C4-2B (cell line): ENCODE measurements around the gene CCNI2.
"Not testable (repeated sequence)": the region's sequence is repeated elsewhere in the genome, so short reads cannot be mapped to it uniquely, and the experiment has no call there.

ENCODE experiments used
- ZFX ChIP-seq: fragments of 450-650 bp; IDR thresholded peaks from 2 replicates; pipeline ENCODE4 v1.6.1; 2017
- TF ChIP-seq, protein P1 (sequence below): fragments of 450-650 bp; conservative IDR thresholded peaks from 2 replicates; pipeline ENCODE4 v1.5.1; 2017; ENCODE audit warnings: mild to moderate bottlenecking

DNA sequence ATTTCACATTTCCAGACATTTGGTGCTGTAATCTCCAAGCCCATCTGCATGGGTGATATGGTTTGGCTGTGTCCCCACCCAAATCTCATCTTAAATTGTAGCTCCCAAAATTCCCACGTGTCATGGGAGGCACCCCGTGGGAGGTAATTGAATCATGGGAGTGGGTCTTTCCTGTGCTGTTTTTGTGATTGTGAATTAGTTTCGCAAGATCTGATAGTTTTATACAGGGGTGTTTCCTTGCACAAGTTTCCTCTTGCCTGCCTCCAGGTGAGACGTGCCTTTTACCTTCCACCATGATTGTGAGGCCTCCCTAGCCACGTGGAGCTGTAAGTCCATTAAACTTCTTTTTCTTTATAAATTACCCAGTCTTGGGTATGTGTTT is 55.5 kb downstream of the CCNI2 start:
- TF ChIP-seq, protein P1, sequence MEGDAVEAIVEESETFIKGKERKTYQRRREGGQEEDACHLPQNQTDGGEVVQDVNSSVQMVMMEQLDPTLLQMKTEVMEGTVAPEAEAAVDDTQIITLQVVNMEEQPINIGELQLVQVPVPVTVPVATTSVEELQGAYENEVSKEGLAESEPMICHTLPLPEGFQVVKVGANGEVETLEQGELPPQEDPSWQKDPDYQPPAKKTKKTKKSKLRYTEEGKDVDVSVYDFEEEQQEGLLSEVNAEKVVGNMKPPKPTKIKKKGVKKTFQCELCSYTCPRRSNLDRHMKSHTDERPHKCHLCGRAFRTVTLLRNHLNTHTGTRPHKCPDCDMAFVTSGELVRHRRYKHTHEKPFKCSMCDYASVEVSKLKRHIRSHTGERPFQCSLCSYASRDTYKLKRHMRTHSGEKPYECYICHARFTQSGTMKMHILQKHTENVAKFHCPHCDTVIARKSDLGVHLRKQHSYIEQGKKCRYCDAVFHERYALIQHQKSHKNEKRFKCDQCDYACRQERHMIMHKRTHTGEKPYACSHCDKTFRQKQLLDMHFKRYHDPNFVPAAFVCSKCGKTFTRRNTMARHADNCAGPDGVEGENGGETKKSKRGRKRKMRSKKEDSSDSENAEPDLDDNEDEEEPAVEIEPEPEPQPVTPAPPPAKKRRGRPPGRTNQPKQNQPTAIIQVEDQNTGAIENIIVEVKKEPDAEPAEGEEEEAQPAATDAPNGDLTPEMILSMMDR, result not testable (repeated sequence)
- TF ChIP-seq ZFX, result not testable (repeated sequence)
